Measurements from ENCODE around the gene TRAP1. TPM values are rescaled to one million over a fixed set of nuclear protein-coding genes. Genes with fewer than 3 reads are reported as not detected.

The TRAP1 gene
- total and polyA plus RNA-seq, 12 donors: 59.8 to 113 (median 87.9) TPM

GRCh38 chr16:3752984-3753383 lies 35.7 kb upstream of the TRAP1 start:
- no peak overlapping the region for H3K27ac ChIP-seq
- no peak overlapping the region for H3K4me3 ChIP-seq
- 95 to 97% (median 95%) methylated on average over 15 of the region's 15 CpGs for WGBS, 4 donors
- DNase-seq: no peak
- intact Hi-C loops (cut with DNase I): no loop called here
- no peak for TF ChIP-seq POLR2A (IDR thresholded peaks at IDR 0.05)
- no peak for TF ChIP-seq CTCF (IDR thresholded peaks at IDR 0.05)
- peaks cover 0 to 63% of the 10 kb centered on the region in 2 donors for H3K36me3 ChIP-seq (replicated peaks in 1 of 2)
- H3K27me3 ChIP-seq: no peaks in the 10 kb centered on the region
- no peaks in the 10 kb centered on the region for H3K9me3 ChIP-seq (replicated peaks in 1 of 3)
- no peaks in the 10 kb centered on the region for H3K4me1 ChIP-seq (replicated peaks in 1 of 2)

GRCh38 chr16:3751878-3752277 lies 34.6 kb upstream of the TRAP1 start:
- no peaks in the 10 kb centered on the region for H3K4me1 ChIP-seq (replicated peaks in 1 of 2)
- DNase-seq: no peak
- no peak overlapping the region for H3K27ac ChIP-seq
- intact Hi-C loops (cut with DNase I): no loop called here
- peaks cover 0 to 59% of the 10 kb centered on the region in 2 donors for H3K36me3 ChIP-seq (replicated peaks in 1 of 2)
- TF ChIP-seq CTCF (IDR thresholded peaks at IDR 0.05) (no peak), POLR2A (IDR thresholded peaks at IDR 0.05) (no peak)
- H3K4me3 ChIP-seq: no peak overlapping the region
- no peaks in the 10 kb centered on the region for H3K9me3 ChIP-seq (replicated peaks in 1 of 3)
- WGBS, 4 donors: 93 to 95% (median 94%) methylated on average over 8 of the region's 8 CpGs
- H3K27me3 ChIP-seq: no peaks in the 10 kb centered on the region

GRCh38 chr16:3748307-3748706 lies 31.0 kb upstream of the TRAP1 start:
- Histone ChIP-seq H3K4me1 (replicated peaks in 1 of 2) (peaks cover 10 to 17% of the 10 kb centered on the region in 2 donors), H3K4me3 (no peak overlapping the region), H3K27ac (no peak overlapping the region), H3K27me3 (no peaks in the 10 kb centered on the region), H3K36me3 (replicated peaks in 1 of 2) (peaks cover 0 to 65% of the 10 kb centered on the region in 2 donors), H3K9me3 (replicated peaks in 1 of 3) (no peaks in the 10 kb centered on the region)
- 68 to 79% (median 78%) methylated on average over 4 to 5 of the region's 5 CpGs for WGBS, 4 donors
- TF ChIP-seq CTCF (IDR thresholded peaks at IDR 0.05): no peak
- TF ChIP-seq POLR2A (IDR thresholded peaks at IDR 0.05): no peak
- no peak for DNase-seq
- intact Hi-C loops (cut with DNase I): no loop called here

GRCh38 chr16:3745751-3746355 lies 28.5 kb upstream of the TRAP1 start:
- Histone ChIP-seq H3K4me3 (no peak overlapping the region), H3K9me3 (replicated peaks in 1 of 3) (no peaks in the 10 kb centered on the region), H3K4me1 (replicated peaks in 1 of 2) (peaks cover 10 to 17% of the 10 kb centered on the region in 2 donors), H3K27me3 (no peaks in the 10 kb centered on the region), H3K36me3 (replicated peaks in 1 of 2) (peaks cover 0 to 76% of the 10 kb centered on the region in 2 donors), H3K27ac (peak overlapping the region in 4 of 5 donors; percentile 16 to 71 (median 38))
- intact Hi-C loops (cut with DNase I): no loop called here
- DNase-seq: peak in 5 of 7 donors; percentile 55 to 69 (median 60)
- no peak for TF ChIP-seq POLR2A (IDR thresholded peaks at IDR 0.05)
- TF ChIP-seq CTCF (IDR thresholded peaks at IDR 0.05): peak in 2 of 6 experiments; percentile 2 to 17
- 38 to 47% (median 45%) methylated on average over 13 of the region's 13 CpGs for WGBS, 4 donors

Measured in adrenal gland (tissue), 12 donors.